HS-27A (cell line): ENCODE measurements around the gene SMARCC1.

ENCODE experiments used
- DNase-seq: peaks from one replicate; pipeline ENCODE4 v3.0.0-alpha.2; 2012; ENCODE audit warnings: low read depth, missing footprints

SMARCC1 gene

GRCh38 chr3:47540281-47540680 is 241.4 kb downstream of the SMARCC1 start:
- DNase-seq = no peak

DNA sequence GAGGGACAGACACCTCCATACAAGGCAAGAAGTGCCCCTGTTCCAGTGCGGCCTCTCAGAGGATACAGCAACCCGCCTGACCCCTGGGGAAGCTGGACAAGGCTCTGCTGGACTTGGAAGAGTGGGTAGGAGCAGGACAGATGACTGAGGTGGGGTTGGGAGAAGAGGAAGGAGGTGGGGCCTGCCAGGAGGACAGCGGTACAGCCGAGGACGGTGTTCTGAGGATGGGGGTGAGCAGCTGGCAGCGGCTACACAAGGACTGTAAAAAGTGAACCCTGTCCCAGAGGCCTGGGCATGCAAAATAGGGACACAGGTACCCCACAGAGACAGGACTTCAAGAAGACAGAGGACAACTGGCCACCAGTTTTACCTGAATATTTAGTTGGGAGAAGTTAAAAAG is 244.7 kb downstream of the SMARCC1 start:
- no peak for DNase-seq

DNA sequence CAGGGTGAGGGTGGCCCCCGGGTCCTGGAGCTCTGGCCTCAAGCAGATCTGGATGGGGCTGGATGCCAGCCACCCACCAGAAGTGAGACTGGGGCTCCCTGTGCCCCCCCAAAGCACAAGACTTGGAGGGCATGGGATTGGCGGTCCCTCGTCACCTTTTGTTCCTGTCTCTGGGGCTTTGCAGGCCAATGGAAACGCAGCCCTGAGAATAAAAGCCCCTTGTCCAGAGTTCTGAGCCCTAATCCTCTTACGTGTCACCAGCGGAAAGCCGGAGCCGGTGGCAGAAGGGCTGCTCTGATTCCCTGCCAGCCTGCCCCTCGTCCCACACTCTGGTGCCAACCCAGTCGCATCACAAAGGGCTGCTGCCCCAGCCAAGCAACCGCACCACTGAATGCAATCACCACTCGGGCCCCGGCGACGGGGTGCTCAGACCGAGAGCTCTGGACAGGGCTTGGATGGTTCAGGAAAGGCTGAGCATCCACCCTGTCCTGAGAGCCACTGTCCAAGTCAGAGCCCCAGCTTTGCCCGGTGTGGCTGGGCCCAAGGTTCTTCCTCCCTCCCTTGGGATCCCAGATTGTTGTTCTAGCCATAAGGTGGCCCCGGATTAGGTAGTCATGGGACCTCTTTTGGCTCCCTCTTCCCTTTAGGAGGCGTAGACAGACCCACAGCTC is 245.3 kb downstream of the SMARCC1 start:
- DNase-seq = no peak
